GM19372 (cell line): Measurements from ENCODE around the gene HASPIN.

ENCODE experiments used
- ATAC-seq: cut with Tn5 transposase; IDR thresholded peaks from one replicate; pipeline ENCODE4 v1.9.1; 2021; ENCODE audit warnings: mild to moderate bottlenecking, low read depth, moderate library complexity; ENCODE audit not compliant: unreplicated experiment

The HASPIN gene

DNA sequence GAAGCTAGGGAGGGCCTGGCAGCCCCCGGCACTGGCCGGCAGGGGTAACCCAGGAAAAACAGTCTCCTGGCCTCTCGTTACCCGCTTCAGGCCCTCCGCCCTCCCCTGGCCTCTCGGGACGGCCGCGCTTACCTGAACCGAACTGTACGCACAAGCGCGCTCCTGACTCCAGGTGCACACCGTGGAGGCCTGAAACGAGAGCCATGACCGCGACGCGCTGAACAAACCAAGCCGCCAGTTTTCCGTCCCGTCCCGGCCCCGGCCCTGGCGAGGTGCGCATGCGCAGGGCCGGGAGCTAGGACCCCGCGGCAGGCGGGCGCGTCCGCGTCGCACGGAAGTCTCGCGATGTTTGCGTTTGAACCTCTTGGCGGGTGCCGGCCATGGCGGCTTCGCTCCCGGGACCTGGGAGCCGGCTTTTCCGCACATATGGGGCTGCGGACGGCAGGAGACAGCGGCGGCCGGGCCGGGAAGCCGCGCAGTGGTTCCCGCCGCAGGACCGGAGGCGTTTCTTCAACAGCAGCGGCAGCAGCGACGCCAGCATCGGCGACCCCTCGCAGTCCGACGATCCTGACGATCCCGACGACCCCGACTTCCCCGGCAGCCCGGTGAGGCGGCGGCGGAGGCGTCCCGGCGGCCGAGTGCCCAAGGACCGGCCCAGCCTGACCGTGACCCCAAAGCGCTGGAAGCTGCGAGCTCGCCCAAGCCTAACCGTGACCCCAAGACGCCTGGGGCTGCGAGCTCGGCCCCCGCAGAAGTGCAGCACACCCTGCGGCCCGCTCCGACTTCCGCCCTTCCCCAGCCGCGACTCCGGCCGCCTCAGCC, at the start of gene HASPIN:
Gene HASPIN (plus strand): TSS at position 348 of the 822 bp plus-strand sequence. CDS start 33 bp downstream, at position 381.
- peak; percentile 79 for ATAC-seq

DNA sequence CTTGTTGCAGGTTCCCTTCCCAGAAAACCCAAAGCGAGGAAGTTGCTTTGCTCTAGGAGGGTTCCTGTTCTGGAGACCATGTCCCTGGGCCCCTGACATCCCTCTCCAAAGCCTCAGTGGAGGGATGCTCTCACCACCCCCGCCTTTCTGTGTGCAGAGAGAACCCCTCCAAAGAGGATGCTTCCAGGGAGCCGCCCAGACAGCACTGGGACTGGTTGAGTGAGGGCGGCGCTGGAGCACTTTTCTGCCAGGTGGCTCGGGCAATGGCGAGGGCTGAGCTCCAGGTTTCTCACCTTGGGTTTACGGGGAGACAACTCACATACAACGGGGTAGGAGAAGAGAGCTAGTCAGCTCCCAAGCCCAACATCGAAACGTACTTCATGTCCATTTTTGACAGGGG, 47.8 kb upstream of the HASPIN start:
- no peak for ATAC-seq

DNA sequence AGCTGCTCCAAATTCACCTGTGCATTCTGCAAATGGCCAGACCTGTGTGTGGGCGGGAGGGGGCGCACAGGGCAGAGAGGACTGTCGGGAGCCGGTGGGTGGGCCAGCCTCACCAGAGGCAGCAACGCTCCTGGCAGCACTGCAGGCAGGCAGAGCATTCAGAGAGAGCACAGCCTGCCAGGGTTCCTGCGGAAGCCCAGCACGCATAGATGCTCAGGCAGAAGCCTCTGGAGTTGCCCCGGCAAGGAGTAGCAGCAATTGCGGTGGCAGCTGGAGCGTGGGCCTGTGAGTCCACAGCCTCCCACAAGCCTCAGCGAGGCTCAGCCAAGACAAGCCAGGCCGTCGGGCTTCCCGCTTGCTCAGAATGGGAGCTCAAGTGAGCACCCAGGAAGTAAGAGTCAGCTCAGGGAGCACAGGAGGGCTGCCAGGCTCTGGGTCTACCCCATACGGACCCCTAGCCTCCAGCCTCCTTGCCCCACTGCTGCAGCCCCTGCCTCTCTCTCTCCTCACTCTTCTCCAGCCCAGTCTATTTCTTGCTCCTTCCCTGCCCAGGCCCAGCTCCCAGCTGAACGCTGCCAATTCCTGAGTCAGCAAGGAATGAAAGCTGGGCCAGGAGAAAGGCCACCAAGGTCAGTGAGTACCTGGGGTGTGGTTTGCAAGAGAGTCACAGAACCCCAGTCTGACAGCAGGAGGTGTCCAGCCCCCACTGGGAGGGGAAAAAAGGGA, 45.4 kb upstream of the HASPIN start:
- ATAC-seq: no peak

DNA sequence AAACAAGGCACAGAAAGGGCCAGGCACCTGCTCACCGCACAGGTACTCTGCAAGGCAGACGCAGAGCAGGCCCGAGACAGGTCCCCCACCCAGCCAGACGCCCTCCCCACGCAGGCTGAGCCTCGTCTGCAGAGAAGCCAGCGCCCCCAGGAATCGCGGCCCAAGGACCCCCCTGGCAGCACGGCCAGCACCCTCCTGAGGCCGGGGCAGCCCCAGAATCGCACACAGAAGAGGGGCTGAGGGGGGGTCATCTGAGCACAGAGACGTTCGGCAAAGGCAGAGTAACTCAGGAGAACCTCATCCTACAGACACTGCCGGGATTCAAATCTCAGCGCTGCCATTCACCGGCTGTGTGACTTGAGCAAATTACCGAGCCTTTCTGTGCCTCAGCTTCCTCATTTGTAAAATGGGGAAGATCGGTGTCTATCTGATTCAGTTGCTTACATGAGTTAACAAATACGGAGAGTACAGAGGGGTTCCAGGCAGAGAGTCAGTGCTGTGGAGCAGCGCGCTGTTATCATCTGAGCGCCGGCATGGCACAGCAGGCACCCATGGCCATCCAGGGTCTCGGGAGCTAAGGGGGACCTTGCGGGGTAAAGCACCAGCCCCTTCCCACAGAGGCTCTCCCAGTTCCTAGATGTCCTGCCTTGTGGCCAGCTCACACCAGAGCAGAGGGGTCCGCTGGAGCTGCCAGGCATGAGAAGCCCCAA, 44.7 kb upstream of the HASPIN start:
- ATAC-seq: no peak

DNA sequence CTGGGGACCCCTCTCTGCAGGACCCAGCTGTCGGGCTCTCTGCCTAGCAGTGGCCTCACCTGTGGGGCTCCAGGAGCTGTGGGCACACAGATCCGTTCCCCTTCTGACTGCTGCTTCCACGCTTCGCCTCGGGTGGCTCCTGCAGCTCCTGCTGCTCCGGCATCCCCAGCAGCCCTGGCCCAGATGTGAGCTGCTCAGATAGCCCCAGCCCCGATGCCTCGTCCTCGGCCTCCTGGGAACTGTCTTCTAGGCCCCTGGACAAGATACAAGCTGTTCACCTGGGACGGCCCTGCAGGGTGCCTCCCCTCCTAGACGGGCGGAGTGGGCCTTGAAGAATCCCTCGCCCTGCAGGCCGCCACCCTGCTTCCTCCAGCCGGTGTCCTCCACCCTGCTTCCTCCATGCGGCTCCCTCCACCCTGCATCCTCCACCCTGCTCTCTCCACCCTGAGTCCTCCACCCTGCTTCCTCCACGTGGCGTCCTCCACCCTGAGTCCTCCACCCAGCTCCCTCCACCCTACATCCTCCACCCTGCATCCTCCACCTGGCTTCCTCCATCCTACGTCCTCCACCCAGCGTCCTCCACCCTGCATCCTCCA, 44.1 kb upstream of the HASPIN start:
- ATAC-seq: no peak

DNA sequence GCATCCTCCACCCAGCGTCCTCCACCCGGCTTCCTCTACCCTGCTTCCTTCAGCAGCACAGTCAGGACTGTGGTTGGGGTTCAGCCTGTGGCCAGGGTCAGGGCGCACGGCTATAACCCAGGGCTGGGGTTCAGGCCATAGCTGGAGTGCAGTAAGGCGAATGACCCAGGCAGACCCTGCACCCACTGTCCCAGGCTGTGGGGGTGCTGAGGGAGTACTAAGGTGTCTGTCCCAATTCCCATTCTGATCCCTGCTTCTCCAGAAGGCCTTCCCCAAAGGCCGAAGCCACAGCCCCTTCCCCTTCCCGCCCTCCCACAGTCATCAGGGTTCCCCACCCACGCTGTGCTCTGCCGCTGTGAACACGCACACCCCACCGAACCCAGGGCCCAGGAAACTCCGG, 42.6 kb upstream of the HASPIN start:
- ATAC-seq: no peak

DNA sequence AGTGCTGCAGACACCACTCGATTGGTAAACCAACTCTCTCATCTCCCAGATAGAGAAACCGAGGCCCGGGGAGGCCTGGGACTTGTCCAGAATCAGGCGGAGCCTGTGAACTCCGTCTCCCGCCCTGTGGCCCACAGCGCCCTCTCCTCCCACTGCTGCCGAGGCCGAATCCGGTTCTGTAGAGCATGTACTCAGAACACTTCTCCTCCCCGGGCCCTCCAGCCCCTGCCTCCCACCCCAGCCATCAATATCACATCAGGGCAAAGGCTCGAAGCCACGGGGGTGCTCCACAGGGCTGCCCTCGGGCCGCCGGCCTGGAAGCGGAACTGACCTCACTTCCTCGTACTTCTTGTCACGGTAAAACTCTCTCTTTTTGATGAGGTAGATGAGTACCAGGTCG, 42.1 kb upstream of the HASPIN start:
- ATAC-seq: no peak

DNA sequence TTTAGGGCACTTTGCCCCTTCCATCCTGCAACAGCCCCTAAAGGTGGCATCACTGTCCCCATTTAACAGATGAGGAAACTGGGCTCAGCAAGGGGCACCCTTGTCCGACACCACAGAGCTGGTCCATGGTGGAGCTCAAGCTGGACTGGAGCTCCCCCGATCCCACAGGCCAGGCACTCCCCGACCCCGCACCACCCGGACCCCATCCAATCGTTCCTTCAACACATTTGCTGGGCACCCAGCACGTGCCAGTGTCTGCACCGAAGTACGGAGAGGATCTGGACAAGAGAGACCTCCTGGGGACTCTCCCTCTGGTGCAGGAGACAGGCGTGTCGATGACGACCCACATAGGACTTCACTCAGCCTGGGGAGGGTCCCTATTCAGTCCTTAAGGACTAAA, 41.7 kb upstream of the HASPIN start:
- no peak for ATAC-seq

DNA sequence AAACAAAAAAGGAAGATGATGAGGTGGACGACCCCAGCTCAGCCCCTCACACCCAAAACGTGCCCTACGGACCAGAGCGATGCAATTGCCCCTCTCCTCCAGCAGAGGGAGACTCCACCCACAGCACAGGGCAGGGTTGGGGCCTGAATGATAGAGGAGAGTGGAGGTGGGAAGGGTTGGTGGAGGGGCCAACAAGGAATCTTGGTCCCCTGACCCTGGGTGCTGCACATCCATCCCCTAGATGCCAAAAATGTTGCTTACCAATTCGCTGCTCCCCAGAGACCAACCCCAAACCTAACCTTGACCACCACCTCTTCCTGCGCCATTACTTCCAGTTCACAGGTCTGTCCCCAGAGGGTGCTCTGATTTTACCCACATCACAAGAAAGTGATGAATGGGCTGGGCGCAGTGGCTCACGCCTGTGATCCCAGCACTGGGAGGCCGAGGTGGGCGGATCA, 40.6 kb upstream of the HASPIN start:
- no peak for ATAC-seq

DNA sequence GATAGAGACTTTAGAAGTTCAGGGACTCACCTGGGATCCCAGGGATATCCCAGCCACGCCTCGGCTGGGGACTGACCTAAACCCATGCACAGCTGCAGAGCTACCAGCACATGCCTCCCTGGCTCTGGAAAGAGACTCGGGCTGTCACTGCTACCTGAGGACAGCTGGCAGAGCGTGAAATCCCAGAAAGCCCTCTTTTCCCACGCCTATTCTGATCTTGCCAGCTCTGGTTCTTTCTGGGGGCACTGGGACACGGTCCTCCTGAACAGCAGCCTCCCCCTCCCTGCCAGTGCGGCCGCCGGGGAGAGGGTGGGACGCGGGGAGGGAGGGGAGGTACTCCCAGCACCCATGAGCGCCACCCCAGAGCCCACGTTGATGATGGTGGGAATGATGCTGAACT, 38.5 kb upstream of the HASPIN start:
- no peak for ATAC-seq

DNA sequence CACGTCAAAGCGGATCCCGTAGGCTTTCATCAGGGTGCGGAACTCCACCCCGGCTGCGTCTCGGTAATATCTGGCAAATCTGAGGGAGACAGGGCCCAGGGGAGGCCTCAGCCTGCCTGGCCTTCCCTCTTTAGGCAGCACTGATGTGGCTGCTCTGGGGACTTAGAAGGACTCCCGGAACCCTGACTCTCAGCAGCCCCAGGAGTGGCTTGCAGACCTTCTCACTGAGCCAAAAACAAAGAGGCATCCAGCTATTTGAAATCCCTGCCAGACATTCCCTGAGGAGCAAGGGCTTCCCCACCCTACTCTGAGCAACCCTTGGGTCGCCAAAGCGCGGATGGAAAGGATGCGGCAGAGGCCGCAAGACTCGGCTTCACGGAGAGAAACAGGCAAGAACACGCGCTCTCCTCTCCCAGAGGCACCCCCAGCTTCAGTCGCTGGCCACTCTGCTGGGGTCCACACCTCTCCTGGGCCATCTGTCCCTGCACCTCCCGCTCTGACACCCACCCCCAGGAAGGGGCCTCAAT, 35.6 kb upstream of the HASPIN start:
- ATAC-seq: no peak

DNA sequence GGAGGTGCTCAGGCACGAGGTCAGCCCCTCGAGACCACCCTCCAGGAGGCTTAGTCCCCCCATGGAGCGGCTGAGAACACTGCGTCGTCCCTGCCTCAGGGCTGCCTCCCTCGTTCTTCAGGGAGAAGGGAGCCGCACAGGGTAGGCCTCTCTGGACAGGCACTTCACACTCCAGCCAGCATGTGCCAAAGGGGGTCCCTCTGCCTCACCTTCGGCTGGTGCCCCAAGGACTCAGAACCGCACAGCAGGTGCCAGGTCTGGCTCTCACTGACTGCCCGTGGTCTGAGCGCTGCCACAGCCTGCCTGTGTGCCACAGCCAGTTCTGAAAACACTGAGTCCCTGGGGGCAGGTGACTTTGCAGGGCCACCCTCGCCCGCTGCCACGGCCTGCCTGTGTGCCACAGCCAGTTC, 34.8 kb upstream of the HASPIN start:
- ATAC-seq: no peak

DNA sequence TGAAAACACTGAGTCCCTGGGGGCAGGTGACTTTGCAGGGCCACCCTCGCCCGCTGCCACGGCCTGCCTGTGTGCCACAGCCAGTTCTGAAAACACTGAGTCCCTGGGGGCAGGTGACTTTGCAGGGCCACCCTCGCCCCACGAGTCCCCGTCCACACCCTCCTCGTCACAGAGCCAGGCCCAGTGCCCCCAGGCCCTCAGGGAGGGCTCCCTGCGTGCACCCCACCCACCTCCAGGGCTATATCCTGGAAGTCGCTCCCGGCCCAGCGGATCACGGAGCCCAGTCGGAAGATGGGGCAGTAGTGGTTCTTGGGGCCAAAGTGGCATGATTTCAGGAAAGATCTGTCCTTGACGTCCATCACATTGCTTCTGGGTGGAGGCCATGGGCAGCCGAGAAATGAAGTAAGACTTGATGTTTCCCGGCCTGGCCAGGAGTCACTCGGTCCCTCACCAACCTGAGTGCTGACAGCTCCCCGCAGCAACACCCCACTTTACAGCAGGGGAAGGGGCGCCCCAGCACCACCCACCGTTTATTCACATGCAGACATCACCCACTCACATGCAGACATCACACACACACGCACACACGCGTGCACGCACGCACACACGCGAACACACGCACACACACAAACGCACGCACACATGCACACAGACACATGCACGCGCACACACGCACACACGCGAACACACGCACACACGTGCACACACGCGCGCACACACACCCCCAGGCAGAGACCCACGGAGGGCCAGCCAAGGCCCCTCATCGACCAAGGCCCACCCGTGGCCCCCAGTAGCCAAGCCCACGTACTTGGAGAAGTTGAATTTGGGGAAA, 34.2 kb upstream of the HASPIN start:
- no peak for ATAC-seq

DNA sequence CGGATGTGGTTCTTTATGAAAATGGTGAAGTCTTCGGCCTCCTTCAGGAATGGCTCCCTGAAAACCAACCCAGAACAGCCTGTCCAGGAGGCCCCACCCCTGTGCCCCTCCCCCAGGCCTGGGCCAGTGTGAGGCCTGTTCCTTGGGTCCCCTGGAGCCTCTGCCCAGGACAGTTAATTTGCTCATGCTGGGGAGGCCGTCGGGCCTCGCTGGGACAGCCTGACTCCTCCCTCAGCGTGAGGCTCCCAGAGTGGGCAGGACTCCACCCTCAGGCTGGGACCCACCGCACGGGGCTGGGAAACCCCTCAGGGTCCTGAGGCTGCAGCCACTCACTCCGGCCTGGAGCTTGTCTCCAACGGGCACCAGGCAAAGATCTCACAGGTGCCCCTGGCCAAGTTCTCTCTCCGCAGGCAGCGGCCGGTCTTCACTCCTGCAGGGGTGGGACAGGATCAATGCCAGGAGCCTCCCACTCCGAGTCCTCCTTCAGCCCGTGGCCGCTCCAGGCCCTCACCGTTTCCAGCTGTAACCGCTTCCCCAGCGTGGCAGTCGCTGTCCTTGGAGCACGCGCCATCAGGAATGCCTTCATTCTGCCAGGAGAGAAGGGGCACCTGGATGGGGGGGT, 33.5 kb upstream of the HASPIN start:
- ATAC-seq: no peak

DNA sequence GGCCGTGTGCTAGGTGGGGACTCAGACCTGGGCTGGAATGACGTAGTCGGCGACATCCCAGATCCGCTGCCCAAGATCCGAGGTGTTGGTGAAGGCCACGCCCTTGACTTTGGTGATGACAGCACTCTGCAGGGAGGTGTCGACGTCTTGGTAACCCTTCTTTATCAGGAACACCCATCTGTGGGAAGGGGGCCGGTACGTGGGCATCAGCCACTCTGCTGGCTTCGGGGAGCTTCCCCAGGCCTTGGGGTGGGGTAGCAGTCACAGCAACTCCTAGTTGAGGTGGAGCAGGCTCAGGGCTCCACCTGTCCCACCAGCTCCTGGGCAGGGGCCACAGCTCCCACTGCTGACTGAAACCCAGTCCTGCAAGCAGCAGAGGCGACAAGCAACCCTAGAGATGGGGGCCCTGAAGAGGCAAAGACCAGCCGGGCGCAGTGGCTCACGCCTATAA, 32.1 kb upstream of the HASPIN start:
- no peak for ATAC-seq

DNA sequence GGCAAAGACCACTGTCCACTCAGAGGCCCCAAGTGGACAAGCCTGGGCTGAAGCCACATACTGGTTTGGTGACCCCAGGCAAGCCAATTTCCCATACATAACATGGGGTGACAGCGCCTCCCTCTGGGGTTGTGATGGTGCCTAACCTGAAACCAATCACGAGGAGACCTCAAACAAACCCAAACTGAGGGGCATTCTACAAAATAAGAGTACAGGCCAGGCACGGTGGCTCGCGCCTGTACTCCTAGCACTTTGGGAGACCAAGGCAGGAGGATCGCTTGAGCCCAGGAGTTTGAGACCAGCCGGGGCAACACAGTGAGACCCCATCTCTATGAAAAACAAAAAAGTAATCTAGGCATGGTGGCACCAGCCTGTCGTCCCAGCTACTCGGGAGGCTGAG, 31.4 kb upstream of the HASPIN start:
- no peak for ATAC-seq

DNA sequence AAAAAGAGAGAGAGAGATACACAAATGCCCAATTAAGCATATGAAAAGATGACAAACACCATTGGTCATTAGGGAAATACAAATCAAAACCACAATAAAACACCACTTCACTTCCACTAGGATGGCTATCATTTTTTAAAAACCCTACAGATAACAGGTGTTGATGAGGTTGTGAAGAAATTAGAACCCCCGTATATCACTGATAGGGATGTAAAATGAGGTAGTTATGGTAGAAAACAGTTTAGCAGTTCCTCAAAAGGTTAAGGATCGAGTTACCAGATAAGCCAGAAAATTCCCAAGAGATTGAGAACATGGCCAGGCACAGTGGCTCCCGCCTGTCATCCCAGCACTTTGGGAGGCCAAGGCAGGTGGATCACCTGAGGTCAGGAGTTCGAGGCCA, 30.6 kb upstream of the HASPIN start:
- ATAC-seq: no peak

DNA sequence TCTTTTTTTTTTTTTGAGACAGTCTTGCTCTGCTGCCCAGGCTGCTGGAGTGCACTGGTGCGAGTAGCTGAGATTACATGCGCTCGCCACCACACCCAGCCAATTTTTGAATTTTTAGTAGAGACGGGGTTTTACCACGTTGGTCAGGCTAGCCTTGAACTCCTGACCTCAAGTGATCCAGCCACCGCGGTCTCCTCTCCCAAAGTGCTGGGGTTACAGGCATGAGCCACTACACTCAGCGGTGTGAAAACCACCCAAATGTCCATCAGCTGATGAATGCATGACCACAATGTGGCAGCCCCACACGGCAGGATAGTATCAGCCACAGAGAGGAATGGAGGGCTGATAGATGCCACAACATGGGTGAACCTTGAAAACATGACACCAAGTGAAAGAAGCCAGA, 29.9 kb upstream of the HASPIN start:
- ATAC-seq: no peak

DNA sequence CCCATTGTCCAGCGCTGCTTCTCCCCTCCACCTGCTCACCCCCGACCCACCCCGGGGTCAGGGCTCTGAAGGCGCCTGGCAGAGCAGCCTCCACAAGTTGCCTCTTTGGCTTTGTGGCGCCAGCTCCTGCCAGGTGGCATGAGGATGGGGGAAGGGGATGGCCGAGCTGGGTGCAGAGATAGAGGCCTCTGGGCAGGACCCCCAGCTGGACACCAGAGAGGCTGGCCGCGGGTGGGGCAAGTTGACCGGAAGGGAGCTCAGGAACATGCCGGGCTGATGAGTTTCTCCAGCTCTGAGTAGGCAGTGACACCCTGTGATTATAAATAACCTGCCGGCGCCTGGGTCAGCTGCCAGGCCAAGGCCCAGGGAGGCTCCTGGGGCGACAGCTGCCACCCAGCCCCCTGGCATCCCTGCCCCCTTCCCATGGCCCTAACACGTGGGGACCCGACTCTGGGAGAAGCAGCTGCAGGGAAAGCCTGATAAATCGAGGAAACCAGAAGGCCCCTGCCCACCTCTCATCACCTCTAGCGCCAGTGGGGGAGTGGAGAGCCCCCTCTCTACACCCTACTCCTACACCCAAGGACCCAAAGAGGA, 28.5 kb upstream of the HASPIN start:
- ATAC-seq: no peak
